ENCODE measurements around the gene UNC5B. TPM values are rescaled to one million over a fixed set of nuclear protein-coding genes. Genes with fewer than 3 reads are reported as not detected.

UNC5B gene
- total RNA-seq, 1 experiment from 2014 or later = 22.0 TPM

- intact Hi-C loops (cut with micrococcal nuclease) = loop anchor here (5.0 kb wide), 1 partner anchor 187 kb away; no protein-coding TSS in a partner anchor
Observed at GRCh38 chr10:71204746-71205145, 7.6 kb upstream of the UNC5B start.

More at GRCh38 chr10:71204746-71205145, 7.6 kb upstream of the UNC5B start:
- H3K9me2 ChIP-seq (ENCODE audit: insufficient read depth) = no peaks in the 10 kb centered on the region
- ATAC-seq (no peak), DNase-seq (ENCODE audit: low read depth, low spot score) (no peak)
- H3K36me3 ChIP-seq (ENCODE audit: control insufficient read depth in 1 of 2, insufficient read depth in 2 of 2, low read length in 2 of 2) = no peaks in the 10 kb centered on the region
- TF ChIP-seq FOSL1 (IDR thresholded peaks at IDR 0.05; ENCODE audit: low read depth) (no peak), EGR1 (IDR thresholded peaks at IDR 0.05; ENCODE audit: low read depth) (no peak), TCF7L2 (IDR thresholded peaks at IDR 0.05; ENCODE audit: borderline replicate concordance, extremely low read depth, insufficient read depth, insufficient read length) (no peak), SRF (IDR thresholded peaks at IDR 0.05; ENCODE audit: low read depth) (no peak), RAD21 (IDR thresholded peaks at IDR 0.05; ENCODE audit: low read depth) (no peak), SP1 (IDR thresholded peaks at IDR 0.05; ENCODE audit: low read depth) (no peak), EZH2 (IDR thresholded peaks at IDR 0.05) (no peak), JUND (IDR thresholded peaks at IDR 0.05) (no peak), ZFX (IDR thresholded peaks at IDR 0.05) (no peak), EZH2phosphoT487 (IDR thresholded peaks at IDR 0.05; ENCODE audit: borderline replicate concordance) (no peak), MAX (IDR thresholded peaks at IDR 0.05) (no peak), CBX3 (IDR thresholded peaks at IDR 0.05; ENCODE audit: low read depth) (no peak), CEBPB (IDR thresholded peaks at IDR 0.05; ENCODE audit: low read depth) (no peak), POLR2A (IDR thresholded peaks at IDR 0.05; ENCODE audit: borderline replicate concordance, extremely low read depth, insufficient read depth, insufficient read length) (no peak), ELF1 (IDR thresholded peaks at IDR 0.05; ENCODE audit: borderline replicate concordance, low read depth) (no peak), REST (IDR thresholded peaks at IDR 0.05; ENCODE audit: low read depth) (no peak)
- TF ChIP-seq, protein P1, sequence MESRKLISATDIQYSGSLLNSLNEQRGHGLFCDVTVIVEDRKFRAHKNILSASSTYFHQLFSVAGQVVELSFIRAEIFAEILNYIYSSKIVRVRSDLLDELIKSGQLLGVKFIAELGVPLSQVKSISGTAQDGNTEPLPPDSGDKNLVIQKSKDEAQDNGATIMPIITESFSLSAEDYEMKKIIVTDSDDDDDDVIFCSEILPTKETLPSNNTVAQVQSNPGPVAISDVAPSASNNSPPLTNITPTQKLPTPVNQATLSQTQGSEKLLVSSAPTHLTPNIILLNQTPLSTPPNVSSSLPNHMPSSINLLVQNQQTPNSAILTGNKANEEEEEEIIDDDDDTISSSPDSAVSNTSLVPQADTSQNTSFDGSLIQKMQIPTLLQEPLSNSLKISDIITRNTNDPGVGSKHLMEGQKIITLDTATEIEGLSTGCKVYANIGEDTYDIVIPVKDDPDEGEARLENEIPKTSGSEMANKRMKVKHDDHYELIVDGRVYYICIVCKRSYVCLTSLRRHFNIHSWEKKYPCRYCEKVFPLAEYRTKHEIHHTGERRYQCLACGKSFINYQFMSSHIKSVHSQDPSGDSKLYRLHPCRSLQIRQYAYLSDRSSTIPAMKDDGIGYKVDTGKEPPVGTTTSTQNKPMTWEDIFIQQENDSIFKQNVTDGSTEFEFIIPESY (IDR thresholded peaks at IDR 0.05; ENCODE audit: extremely low read depth, insufficient replicate concordance, low read length) = no peak
- no peak overlapping the region for H2AFZ ChIP-seq (ENCODE audit: low read depth, low read length, poor library complexity, severe bottlenecking)
- POLR2A ChIA-PET = no interaction called here
- H3K9ac ChIP-seq (ENCODE audit: low read length) = no peak overlapping the region
- CTCF ChIA-PET = no interaction called here
- no peak overlapping the region for H3K4me2 ChIP-seq (ENCODE audit: low read length)
- H3K27me3 ChIP-seq (ENCODE audit: insufficient read depth, low read length) = peaks cover 5% of the 10 kb centered on the region; the same call in 1 of the 2 replicates
- no peak overlapping the region for H3K4me3 ChIP-seq (replicated peaks in 1 of 2; ENCODE audit: low read depth in 1 of 2, low read length in 2 of 2)
- no peaks in the 10 kb centered on the region for H4K20me1 ChIP-seq (ENCODE audit: insufficient read depth)
- BruUV-seq (replicated peaks) = no TSS peak
- peaks cover 0 to 13% of the 10 kb centered on the region in 2 experiments; a peak in 2 of 4 replicates for H3K4me1 ChIP-seq (ENCODE audit: control insufficient read depth in 1 of 2, insufficient read depth in 2 of 2, low read length in 2 of 2)
- no peaks in the 10 kb centered on the region for H3K9me3 ChIP-seq (ENCODE audit: control insufficient read depth in 1 of 2, insufficient read depth in 1 of 2, low read depth in 1 of 2, low read length in 2 of 2)
- RAD21 ChIA-PET (ENCODE audit: low non-redundant PET in 1 of 2, low total read pairs in 2 of 2, uncharacterized antibody in 2 of 2, unreplicated experiment in 2 of 2) = no interaction called here
- H3K79me2 ChIP-seq (ENCODE audit: insufficient read depth, low read length) = no peaks in the 10 kb centered on the region
- H3K27ac ChIP-seq (ENCODE audit: low read depth, low read length) = no peak overlapping the region

Measured in HCT116 (cell line).